ENCODE measurements around the gene EFNA2.
A peak's percentile ranks its signal among the peaks of the same experiment; 100 is the strongest.

EFNA2 gene

DNA sequence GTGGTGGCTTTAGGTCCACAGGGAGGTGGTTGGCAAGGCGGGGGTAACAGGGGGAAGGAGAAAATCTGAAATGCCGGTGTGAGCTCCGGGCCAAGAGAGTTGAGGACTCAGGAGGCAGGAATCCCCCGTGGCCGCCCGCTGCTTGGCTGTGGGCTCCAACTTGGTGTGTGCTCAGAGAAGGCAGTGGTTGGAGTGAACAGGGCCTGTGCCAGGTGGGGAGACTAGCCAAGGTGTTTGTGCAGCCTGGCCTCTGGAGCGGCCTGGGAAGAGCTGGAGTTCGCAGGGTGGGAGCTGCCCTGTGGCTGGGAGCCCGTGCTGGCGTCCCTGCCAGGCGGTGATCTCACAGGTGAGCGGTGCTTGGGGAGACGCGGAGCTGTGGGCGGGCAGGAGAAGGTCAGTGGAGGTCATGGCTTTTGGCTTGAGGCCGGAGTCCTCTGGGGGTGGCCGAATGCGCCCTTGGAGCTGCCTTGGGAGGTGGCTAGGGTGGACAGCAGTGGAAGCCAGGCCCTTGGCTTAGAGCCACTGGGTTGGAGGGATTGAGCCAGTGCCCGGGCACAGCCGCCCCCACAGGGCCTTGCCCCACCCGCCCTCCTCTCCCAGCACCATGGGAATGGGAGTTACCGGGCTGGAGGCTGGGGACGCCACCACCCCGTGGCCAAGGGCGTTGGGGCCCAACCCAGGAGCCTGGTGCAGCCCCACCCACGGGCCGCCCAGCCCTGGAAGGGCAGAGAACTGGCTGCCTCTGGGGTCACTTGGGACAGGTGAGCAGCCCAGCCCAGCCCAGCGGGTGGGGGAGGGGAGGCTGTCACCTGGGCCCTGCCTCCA lies 23.7 kb upstream of the EFNA2 start:
- Histone ChIP-seq H3K9ac (ENCODE audit: low read length) (peak overlapping the region; percentile 90), H3K27me3 (ENCODE audit: low read length) (no peaks in the 10 kb centered on the region), H3K27ac (ENCODE audit: low read depth, low read length) (peak overlapping the region; percentile 86), H3K4me3 (ENCODE audit: insufficient read depth, low read length, poor library complexity, severe bottlenecking) (peak overlapping the region; percentile 84), H3K9me2 (replicated peaks; ENCODE audit: insufficient read depth, low read length) (no peaks in the 10 kb centered on the region), H4K20me1 (ENCODE audit: low read depth, low read length) (no peaks in the 10 kb centered on the region), H3K4me2 (ENCODE audit: low read depth, low read length, poor library complexity, severe bottlenecking) (peak overlapping the region; percentile 91), H2AFZ (ENCODE audit: low read depth, low read length, severe bottlenecking) (no peak overlapping the region), H3F3A (ENCODE audit: insufficient read depth) (peaks cover 72% of the 10 kb centered on the region), H3K79me2 (ENCODE audit: insufficient read depth, low read length) (no peaks in the 10 kb centered on the region), H3K36me3 (ENCODE audit: low read length) (no peaks in the 10 kb centered on the region), H3K9me3 (ENCODE audit: insufficient read depth, low read length) (no peaks in the 10 kb centered on the region)
- TF ChIP-seq, protein P1, sequence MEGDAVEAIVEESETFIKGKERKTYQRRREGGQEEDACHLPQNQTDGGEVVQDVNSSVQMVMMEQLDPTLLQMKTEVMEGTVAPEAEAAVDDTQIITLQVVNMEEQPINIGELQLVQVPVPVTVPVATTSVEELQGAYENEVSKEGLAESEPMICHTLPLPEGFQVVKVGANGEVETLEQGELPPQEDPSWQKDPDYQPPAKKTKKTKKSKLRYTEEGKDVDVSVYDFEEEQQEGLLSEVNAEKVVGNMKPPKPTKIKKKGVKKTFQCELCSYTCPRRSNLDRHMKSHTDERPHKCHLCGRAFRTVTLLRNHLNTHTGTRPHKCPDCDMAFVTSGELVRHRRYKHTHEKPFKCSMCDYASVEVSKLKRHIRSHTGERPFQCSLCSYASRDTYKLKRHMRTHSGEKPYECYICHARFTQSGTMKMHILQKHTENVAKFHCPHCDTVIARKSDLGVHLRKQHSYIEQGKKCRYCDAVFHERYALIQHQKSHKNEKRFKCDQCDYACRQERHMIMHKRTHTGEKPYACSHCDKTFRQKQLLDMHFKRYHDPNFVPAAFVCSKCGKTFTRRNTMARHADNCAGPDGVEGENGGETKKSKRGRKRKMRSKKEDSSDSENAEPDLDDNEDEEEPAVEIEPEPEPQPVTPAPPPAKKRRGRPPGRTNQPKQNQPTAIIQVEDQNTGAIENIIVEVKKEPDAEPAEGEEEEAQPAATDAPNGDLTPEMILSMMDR (IDR thresholded peaks at IDR 0.05; ENCODE audit: insufficient read depth, low read length, poor library complexity, severe bottlenecking): no peak
- TF ChIP-seq EZH2phosphoT487 (conservative IDR thresholded peaks at IDR 0.05; ENCODE audit: low read length): no peak

DNA sequence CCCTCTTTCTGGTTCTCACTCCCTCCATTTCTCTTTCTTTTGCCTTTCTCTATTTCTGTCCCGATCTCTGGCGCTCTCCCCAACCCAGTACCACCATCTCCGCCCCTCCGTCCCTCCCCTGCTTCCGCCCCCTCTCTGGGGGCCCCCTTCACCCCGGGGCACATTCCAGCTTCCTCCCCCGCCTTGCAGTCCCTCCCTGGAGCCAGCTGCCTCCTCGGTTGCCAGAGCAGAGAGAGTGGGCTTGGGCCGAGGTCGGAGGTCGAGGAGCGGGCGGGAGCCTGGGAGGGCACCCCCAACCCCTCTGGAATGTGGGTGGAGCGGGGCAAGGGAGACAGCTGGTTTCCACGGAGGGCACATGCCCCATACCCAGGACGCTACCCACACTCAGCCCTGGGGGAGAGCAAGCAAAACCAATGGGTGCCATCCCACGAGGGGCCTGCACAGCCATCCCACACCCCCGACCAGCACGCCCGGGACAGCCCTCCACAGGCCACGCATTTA lies 23.0 kb upstream of the EFNA2 start:
- Histone ChIP-seq H3K9me3 (ENCODE audit: insufficient read depth, low read length) (no peaks in the 10 kb centered on the region), H3K27me3 (ENCODE audit: low read length) (no peaks in the 10 kb centered on the region), H3K9me2 (replicated peaks; ENCODE audit: insufficient read depth, low read length) (no peaks in the 10 kb centered on the region), H3F3A (ENCODE audit: insufficient read depth) (peaks cover 67% of the 10 kb centered on the region), H3K36me3 (ENCODE audit: low read length) (no peaks in the 10 kb centered on the region), H4K20me1 (ENCODE audit: low read depth, low read length) (no peaks in the 10 kb centered on the region), H3K27ac (ENCODE audit: low read depth, low read length) (peak overlapping the region; percentile 86), H3K79me2 (ENCODE audit: insufficient read depth, low read length) (no peaks in the 10 kb centered on the region), H3K9ac (ENCODE audit: low read length) (peak overlapping the region; percentile 90), H3K4me3 (ENCODE audit: insufficient read depth, low read length, poor library complexity, severe bottlenecking) (peak overlapping the region; percentile 84), H2AFZ (ENCODE audit: low read depth, low read length, severe bottlenecking) (no peak overlapping the region), H3K4me2 (ENCODE audit: low read depth, low read length, poor library complexity, severe bottlenecking) (peak overlapping the region; percentile 91)
- TF ChIP-seq, protein P1 (IDR thresholded peaks at IDR 0.05; ENCODE audit: insufficient read depth, low read length, poor library complexity, severe bottlenecking): no peak
- no peak for TF ChIP-seq EZH2phosphoT487 (conservative IDR thresholded peaks at IDR 0.05; ENCODE audit: low read length)

DNA sequence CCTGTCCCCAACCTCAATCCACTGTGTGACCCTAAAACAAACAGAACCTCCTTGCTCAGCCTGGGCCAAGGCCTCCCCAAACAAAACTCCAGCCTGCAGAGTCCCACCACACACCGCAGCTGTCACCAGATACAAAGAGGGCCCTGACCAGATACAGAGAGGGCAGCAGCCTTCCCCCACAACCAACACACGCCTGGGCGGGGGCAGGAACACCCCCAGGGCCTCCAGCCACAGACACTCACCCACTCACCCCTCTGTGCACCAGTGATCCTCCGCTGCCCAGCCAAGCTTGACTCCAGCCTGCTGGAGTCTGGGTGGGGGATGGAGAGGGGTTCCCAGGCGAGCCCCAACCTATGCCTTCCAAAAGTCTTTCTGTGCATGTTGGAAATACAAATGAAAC lies 22.5 kb upstream of the EFNA2 start:
- H3K4me2 ChIP-seq (ENCODE audit: low read depth, low read length, poor library complexity, severe bottlenecking): peak overlapping the region; percentile 91
- H3K4me3 ChIP-seq (ENCODE audit: insufficient read depth, low read length, poor library complexity, severe bottlenecking): no peak overlapping the region
- H3K9ac ChIP-seq (ENCODE audit: low read length): peak overlapping the region; percentile 90
- no peaks in the 10 kb centered on the region for H3K9me3 ChIP-seq (ENCODE audit: insufficient read depth, low read length)
- no peaks in the 10 kb centered on the region for H4K20me1 ChIP-seq (ENCODE audit: low read depth, low read length)
- peaks cover 62% of the 10 kb centered on the region for H3F3A ChIP-seq (ENCODE audit: insufficient read depth)
- TF ChIP-seq EZH2phosphoT487 (conservative IDR thresholded peaks at IDR 0.05; ENCODE audit: low read length): no peak
- TF ChIP-seq, protein P1 (IDR thresholded peaks at IDR 0.05; ENCODE audit: insufficient read depth, low read length, poor library complexity, severe bottlenecking): no peak
- no peaks in the 10 kb centered on the region for H3K27me3 ChIP-seq (ENCODE audit: low read length)
- no peak overlapping the region for H2AFZ ChIP-seq (ENCODE audit: low read depth, low read length, severe bottlenecking)
- no peaks in the 10 kb centered on the region for H3K36me3 ChIP-seq (ENCODE audit: low read length)
- H3K27ac ChIP-seq (ENCODE audit: low read depth, low read length): peak overlapping the region; percentile 86
- H3K79me2 ChIP-seq (ENCODE audit: insufficient read depth, low read length): no peaks in the 10 kb centered on the region
- H3K9me2 ChIP-seq (replicated peaks; ENCODE audit: insufficient read depth, low read length): no peaks in the 10 kb centered on the region

Measured in SU-DHL-6 (cell line).